Measurements from ENCODE around the gene TMEM269.

TMEM269 gene

GRCh38 chr1:42777852-42778251 is 6.9 kb upstream of the TMEM269 start:
- H3K27me3 ChIP-seq (ENCODE audit: insufficient read depth, poor library complexity, severe bottlenecking), result no peaks in the 10 kb centered on the region
- H3K4me1 ChIP-seq (ENCODE audit: insufficient read depth, poor library complexity, severe bottlenecking), result no peaks in the 10 kb centered on the region
- TF ChIP-seq, protein P1, sequence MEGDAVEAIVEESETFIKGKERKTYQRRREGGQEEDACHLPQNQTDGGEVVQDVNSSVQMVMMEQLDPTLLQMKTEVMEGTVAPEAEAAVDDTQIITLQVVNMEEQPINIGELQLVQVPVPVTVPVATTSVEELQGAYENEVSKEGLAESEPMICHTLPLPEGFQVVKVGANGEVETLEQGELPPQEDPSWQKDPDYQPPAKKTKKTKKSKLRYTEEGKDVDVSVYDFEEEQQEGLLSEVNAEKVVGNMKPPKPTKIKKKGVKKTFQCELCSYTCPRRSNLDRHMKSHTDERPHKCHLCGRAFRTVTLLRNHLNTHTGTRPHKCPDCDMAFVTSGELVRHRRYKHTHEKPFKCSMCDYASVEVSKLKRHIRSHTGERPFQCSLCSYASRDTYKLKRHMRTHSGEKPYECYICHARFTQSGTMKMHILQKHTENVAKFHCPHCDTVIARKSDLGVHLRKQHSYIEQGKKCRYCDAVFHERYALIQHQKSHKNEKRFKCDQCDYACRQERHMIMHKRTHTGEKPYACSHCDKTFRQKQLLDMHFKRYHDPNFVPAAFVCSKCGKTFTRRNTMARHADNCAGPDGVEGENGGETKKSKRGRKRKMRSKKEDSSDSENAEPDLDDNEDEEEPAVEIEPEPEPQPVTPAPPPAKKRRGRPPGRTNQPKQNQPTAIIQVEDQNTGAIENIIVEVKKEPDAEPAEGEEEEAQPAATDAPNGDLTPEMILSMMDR (IDR thresholded peaks at IDR 0.05; ENCODE audit: poor library complexity, severe bottlenecking), result peak; percentile 56
- no peaks in the 10 kb centered on the region for H3K9me3 ChIP-seq (ENCODE audit: severe bottlenecking)
- DNase-seq (ENCODE audit: low spot score) (no peak), ATAC-seq (ENCODE audit: low read depth) (peak; percentile 44; the same call in 1 of the 3 replicates)
- H3K36me3 ChIP-seq (ENCODE audit: low read depth), result peaks cover 31% of the 10 kb centered on the region
- no peak overlapping the region for H3K27ac ChIP-seq (ENCODE audit: poor library complexity, severe bottlenecking)
- H3K4me3 ChIP-seq (ENCODE audit: severe bottlenecking), result no peak overlapping the region

DNA sequence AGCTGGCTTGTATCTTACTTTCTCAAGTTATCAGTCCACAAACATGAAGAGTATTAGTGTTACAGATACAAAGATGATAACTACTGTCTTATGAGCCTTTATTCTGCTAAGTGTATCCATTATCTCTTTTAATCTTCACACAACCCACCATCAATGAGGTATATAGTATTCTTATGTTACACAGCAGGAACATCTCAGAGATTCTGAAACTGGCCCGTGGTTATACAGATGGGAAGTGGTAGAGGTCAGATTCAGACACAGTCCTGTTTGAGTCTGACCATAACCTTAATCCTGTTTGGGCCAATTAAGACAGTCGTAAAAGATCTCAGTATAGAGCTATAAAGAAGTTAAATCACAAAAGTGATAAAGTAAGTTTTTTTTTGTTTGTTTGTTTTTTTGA is 5.1 kb upstream of the TMEM269 start:
- Histone ChIP-seq H3K27me3 (ENCODE audit: insufficient read depth, poor library complexity, severe bottlenecking) (no peaks in the 10 kb centered on the region), H3K36me3 (ENCODE audit: low read depth) (peaks cover 21% of the 10 kb centered on the region), H3K4me3 (ENCODE audit: severe bottlenecking) (no peak overlapping the region)

GRCh38 chr1:42780176-42780575 is 4.6 kb upstream of the TMEM269 start:
- H3K27ac ChIP-seq (ENCODE audit: poor library complexity, severe bottlenecking), result no peak overlapping the region
- no peak for ATAC-seq (ENCODE audit: low read depth)
- H3K36me3 ChIP-seq (ENCODE audit: low read depth), result peaks cover 17% of the 10 kb centered on the region
- DNase-seq (ENCODE audit: low spot score), result no peak
- no peak overlapping the region for H3K4me3 ChIP-seq (ENCODE audit: severe bottlenecking)
- H3K9me3 ChIP-seq (ENCODE audit: severe bottlenecking), result no peaks in the 10 kb centered on the region
- no peaks in the 10 kb centered on the region for H3K4me1 ChIP-seq (ENCODE audit: insufficient read depth, poor library complexity, severe bottlenecking)
- TF ChIP-seq, protein P1 (IDR thresholded peaks at IDR 0.05; ENCODE audit: poor library complexity, severe bottlenecking), result no peak
- no peaks in the 10 kb centered on the region for H3K27me3 ChIP-seq (ENCODE audit: insufficient read depth, poor library complexity, severe bottlenecking)

More for the DNA sequence above, 5.1 kb upstream of the TMEM269 start:
- H3K27ac ChIP-seq (ENCODE audit: poor library complexity, severe bottlenecking), result no peak overlapping the region
- ATAC-seq (ENCODE audit: low read depth) (no peak), DNase-seq (ENCODE audit: low spot score) (no peak)
- H3K9me3 ChIP-seq (ENCODE audit: severe bottlenecking), result no peaks in the 10 kb centered on the region
- TF ChIP-seq, protein P1 (IDR thresholded peaks at IDR 0.05; ENCODE audit: poor library complexity, severe bottlenecking), result no peak
- no peaks in the 10 kb centered on the region for H3K4me1 ChIP-seq (ENCODE audit: insufficient read depth, poor library complexity, severe bottlenecking)

DNA sequence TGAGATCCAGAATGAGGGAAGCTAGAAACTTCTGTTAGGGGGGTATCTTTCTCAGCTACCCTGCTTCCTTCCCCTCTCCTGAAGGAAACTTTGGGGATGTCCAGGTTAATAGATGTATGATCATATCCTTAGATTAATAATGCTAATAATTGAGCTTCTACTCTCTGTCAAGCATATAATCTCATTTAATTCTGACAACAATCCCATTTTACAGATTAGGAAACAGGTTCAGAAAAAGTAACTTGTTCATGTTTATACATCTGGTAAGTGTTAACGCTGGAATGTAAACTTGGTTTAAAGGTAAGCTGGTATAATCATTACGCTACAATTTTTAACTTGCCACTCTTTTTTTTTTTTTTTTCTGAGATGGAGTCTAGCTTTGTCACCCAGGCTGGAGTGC is 1.7 kb upstream of the TMEM269 start:
- Histone ChIP-seq H3K27me3 (ENCODE audit: insufficient read depth, poor library complexity, severe bottlenecking) (no peaks in the 10 kb centered on the region), H3K4me1 (ENCODE audit: insufficient read depth, poor library complexity, severe bottlenecking) (no peaks in the 10 kb centered on the region), H3K36me3 (ENCODE audit: low read depth) (peaks cover 10% of the 10 kb centered on the region; the same call in 1 of the 2 replicates), H3K9me3 (ENCODE audit: severe bottlenecking) (no peaks in the 10 kb centered on the region), H3K4me3 (ENCODE audit: severe bottlenecking) (no peak overlapping the region), H3K27ac (ENCODE audit: poor library complexity, severe bottlenecking) (no peak overlapping the region)
- TF ChIP-seq, protein P1 (IDR thresholded peaks at IDR 0.05; ENCODE audit: poor library complexity, severe bottlenecking), result no peak
- ATAC-seq (ENCODE audit: low read depth) (no peak), DNase-seq (ENCODE audit: low spot score) (no peak)

DNA sequence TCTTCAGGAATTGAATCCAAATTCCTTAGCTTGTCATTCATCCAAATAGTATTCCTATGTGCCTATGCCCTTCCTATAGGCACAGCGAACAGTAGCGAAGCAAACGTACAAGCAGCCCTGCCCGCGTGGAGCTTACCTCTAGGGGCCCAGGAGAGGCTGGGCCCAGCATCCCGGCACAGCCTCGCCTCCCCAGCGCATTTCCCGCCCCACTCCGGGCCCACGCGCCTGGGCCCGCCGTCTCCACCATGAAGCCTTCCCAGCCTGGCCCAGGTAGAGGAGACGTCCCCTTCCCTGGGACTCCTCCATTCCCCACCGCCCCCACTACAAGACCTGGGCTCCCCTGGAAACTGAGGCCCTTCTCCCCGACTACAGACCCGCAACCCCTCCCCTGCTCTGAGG is 245 bp upstream of the TMEM269 start:
- H3K4me1 ChIP-seq (ENCODE audit: insufficient read depth, poor library complexity, severe bottlenecking), result no peaks in the 10 kb centered on the region
- no peaks in the 10 kb centered on the region for H3K9me3 ChIP-seq (ENCODE audit: severe bottlenecking)
- H3K4me3 ChIP-seq (ENCODE audit: severe bottlenecking), result no peak overlapping the region
- ATAC-seq (ENCODE audit: low read depth) (no peak), DNase-seq (ENCODE audit: low spot score) (no peak)
- H3K27me3 ChIP-seq (ENCODE audit: insufficient read depth, poor library complexity, severe bottlenecking), result no peaks in the 10 kb centered on the region
- H3K36me3 ChIP-seq (ENCODE audit: low read depth), result peaks cover 5% of the 10 kb centered on the region; the same call in 1 of the 2 replicates
- TF ChIP-seq, protein P1 (IDR thresholded peaks at IDR 0.05; ENCODE audit: poor library complexity, severe bottlenecking), result no peak
- no peak overlapping the region for H3K27ac ChIP-seq (ENCODE audit: poor library complexity, severe bottlenecking)

Measured in RWPE2 (cell line).